Left cardiac atrium (tissue), 4 donors: ENCODE results near the gene SRPX. TPM values are rescaled to one million over a fixed set of nuclear protein-coding genes. Genes with fewer than 3 reads are reported as not detected.

Experiments used
- ATAC-seq, 2 donors: fragments of 200-7000 bp; cut with Tn5 transposase; one replicate each; pipeline ENCODE4 v1.9.1; 2020; ENCODE audit warnings: mild to moderate bottlenecking in 2 of 2, moderate library complexity in 2 of 2
- DNase-seq: peaks from one replicate; pipeline ENCODE4 v3.0.0-alpha.2; 2020
- intact Hi-C, 2 donors: fragments of 100-400 bp; cut with DNase I; formaldehyde crosslinking; loops; one replicate each; pipeline versions ENCODE4 v1.14.1 to v1.15.1; 2022 to 2023
- total RNA-seq, 2 donors: library from RNA; stranded (reverse); fragmentation: NEBNext Ultra II Directional; extraction: Animal tissue kit (Norgen Biotek cat#: 25700); gene quantifications; one replicate each; pipeline ENCODE4 v1.2.1, GENCODE V29; 2021
- donor health status: DM: no; HTN: yes; CAD: no.
- donor health status: DM: no; HTN: yes; CAD: no; lungs with severe emphysema.
- donor health status: DM: yes; HTN: yes; CAD: no.
- donor health status: Dilated cardiomyopathy.

The SRPX gene
- total RNA-seq, 2 donors from 2014 or later: 101 to 108 TPM

- intact Hi-C loops: no loop called here
- ATAC-seq (peak in 1 of 2 donors; percentile 74), DNase-seq (no peak)
These were observed 65.9 kb downstream of the SRPX start for GRCh38 chrX:38154818-38155217.

- DNase-seq (no peak), ATAC-seq (no peak)
- intact Hi-C loops: no loop called here
These were observed 66.3 kb downstream of the SRPX start for GRCh38 chrX:38154340-38154739.

GRCh38 chrX:38151441-38151840 is 69.2 kb downstream of the SRPX start:
- intact Hi-C loops: no loop called here
- no peak for ATAC-seq
- no peak for DNase-seq

- intact Hi-C loops: no loop called here
- ATAC-seq (no peak), DNase-seq (no peak)
These were observed 69.7 kb downstream of the SRPX start for GRCh38 chrX:38150993-38151392.

- DNase-seq (no peak), ATAC-seq (no peak)
- intact Hi-C loops: no loop called here
These were observed 71.7 kb downstream of the SRPX start for GRCh38 chrX:38149016-38149415.

GRCh38 chrX:38142610-38143009 is 78.1 kb downstream of the SRPX start:
- intact Hi-C loops: no loop called here
- DNase-seq (no peak), ATAC-seq (peak; percentile 55 to 72)

- no peak for DNase-seq
- intact Hi-C loops: no loop called here
- no peak for ATAC-seq
These were observed 81.8 kb downstream of the SRPX start for GRCh38 chrX:38138900-38139299.

GRCh38 chrX:38138157-38138891 is 82.3 kb downstream of the SRPX start:
- intact Hi-C loops: no loop called here
- no peak for ATAC-seq
- no peak for DNase-seq

GRCh38 chrX:38129366-38129765 is 91.3 kb downstream of the SRPX start:
- intact Hi-C loops: no loop called here
- DNase-seq (no peak), ATAC-seq (no peak)

- ATAC-seq (no peak), DNase-seq (no peak)
- intact Hi-C loops: no loop called here
These were observed 92.7 kb downstream of the SRPX start for GRCh38 chrX:38127961-38128360.

- DNase-seq: no peak
- intact Hi-C loops: no loop called here
- no peak for ATAC-seq
These were observed 94.5 kb downstream of the SRPX start for GRCh38 chrX:38126179-38126578.

- intact Hi-C loops: no loop called here
- ATAC-seq (no peak), DNase-seq (no peak)
These were observed 96.7 kb downstream of the SRPX start for GRCh38 chrX:38124000-38124399.

- intact Hi-C loops: no loop called here
- no peak for ATAC-seq
- DNase-seq: no peak
These were observed 103.2 kb downstream of the SRPX start for GRCh38 chrX:38117485-38117884.

- ATAC-seq (no peak), DNase-seq (no peak)
- intact Hi-C loops: no loop called here
These were observed 104.0 kb downstream of the SRPX start for GRCh38 chrX:38116706-38117105.

- intact Hi-C loops: no loop called here
- ATAC-seq (no peak), DNase-seq (no peak)
These were observed 108.1 kb downstream of the SRPX start for GRCh38 chrX:38112566-38112965.

GRCh38 chrX:38111196-38111595 is 109.5 kb downstream of the SRPX start:
- ATAC-seq (no peak), DNase-seq (no peak)
- intact Hi-C loops: no loop called here

- intact Hi-C loops: no loop called here
- ATAC-seq: no peak
- DNase-seq: no peak
These were observed 110.4 kb downstream of the SRPX start for GRCh38 chrX:38110231-38110630.

GRCh38 chrX:38109042-38109898 is 111.4 kb downstream of the SRPX start:
- ATAC-seq (no peak), DNase-seq (no peak)
- intact Hi-C loops: no loop called here

- intact Hi-C loops: no loop called here
- ATAC-seq (peak in 1 of 2 donors; percentile 60), DNase-seq (no peak)
These were observed 112.3 kb downstream of the SRPX start for GRCh38 chrX:38108364-38108763.

- intact Hi-C loops: no loop called here
- DNase-seq (no peak), ATAC-seq (no peak)
These were observed 113.5 kb downstream of the SRPX start for GRCh38 chrX:38106991-38107655.
